Psoas muscle (tissue), 8 donors: ENCODE results near the gene KDM2B. TPM values are rescaled to one million over a fixed set of nuclear protein-coding genes. Genes with fewer than 3 reads are reported as not detected.

Source experiments
- ATAC-seq, 4 donors: fragments of 200-7000 bp; cut with Tn5 transposase; one replicate each; pipeline ENCODE4 v1.9.1; 2020; ENCODE audit warnings: moderate library complexity in 3 of 4, mild to moderate bottlenecking in 2 of 4
- DNase-seq, 2 donors: peaks; one replicate each; pipeline ENCODE4 v3.0.0-alpha.2; 2020
- H3K27ac ChIP-seq: fragments of 200-600 bp; one replicate; pipeline ENCODE4 v1.8.0; 2022
- H3K27me3 ChIP-seq, 3 donors: fragments of 200-600 bp in 1 of 3; one replicate each; pipeline versions ENCODE4 v1.6.1 to v1.8.0; 2013 to 2022; ENCODE audit warnings: low read length in 2 of 3, mild to moderate bottlenecking in 2 of 3, moderate library complexity in 1 of 3; ENCODE audit not compliant: insufficient read depth in 3 of 3
- H3K36me3 ChIP-seq, 2 donors: fragments of 200-600 bp in 1 of 2; one replicate each; pipeline versions ENCODE4 v1.6.1 to v1.8.0; 2013 to 2022; ENCODE audit warnings: low read depth in 1 of 2, mild to moderate bottlenecking in 1 of 2, moderate library complexity in 1 of 2; ENCODE audit not compliant: insufficient read depth in 1 of 2
- H3K4me1 ChIP-seq: fragments of 200-600 bp; one replicate; pipeline ENCODE4 v1.8.0; 2022
- H3K4me3 ChIP-seq: fragments of 200-600 bp; one replicate; pipeline ENCODE4 v1.8.0; 2022; ENCODE audit warnings: mild to moderate bottlenecking
- H3K9me3 ChIP-seq: fragments of 200-600 bp; one replicate; pipeline ENCODE4 v1.8.0; 2022
- CTCF ChIP-seq: fragments of 200-600 bp; IDR thresholded peaks from one replicate; pipeline ENCODE4 v1.8.0; 2022; ENCODE audit warnings: antibody characterized with exemption
- WGBS, 3 donors: extraction: QIAGEN DNeasy Blood & Tissue Kit; methylation state at CpG; one replicate each; pipeline versions ENCODE4 v1.1.6 to v1.1.7; 2013; 5-methylcytosine and 5-hydroxymethylcytosine counted together
- intact Hi-C, 2 donors: fragments of 100-400 bp; cut with DNase I; formaldehyde crosslinking; loops; one replicate each; pipeline versions ENCODE4 v1.11.0 to v1.14.2; 2022
- polyA plus RNA-seq, 3 donors: library from polyadenylated mRNA; stranded (reverse); fragments of 200-250 nt; gene quantifications; one replicate each; pipeline ENCODE4 v1.2.3, GENCODE V29; 2013
- total RNA-seq, 4 donors: library from RNA; stranded (reverse); fragmentation: NEBNext Ultra II Directional in 2 of 4; extraction: Animal tissue kit (Norgen Biotek cat#: 25700) in 2 of 4; gene quantifications; one replicate each; pipeline versions ENCODE4 v1.2.1 to v1.2.4, GENCODE V29; 2021 to 2023
- donor health status: healthy with polysubstance abuse.
- donor health status: DM: no; HTN: no; CAD: no; lungs with moderate emphysema.
- donor health status: Bipolar disorder and iron deficiency.
- donor health status: healthy.
- donor health status: DM: yes; HTN: yes; CAD: no.
- donor health status: DM: no; HTN: no; CAD: no.
- donor health status: DM: no; HTN: no; CAD: no.
- donor health status: DM: yes; HTN: yes; CAD: no.

Gene KDM2B
- total and polyA plus RNA-seq, 7 donors: 6.3 to 11.5 (median 9.9) TPM

- TF ChIP-seq CTCF: no peak
- Histone ChIP-seq H3K36me3 (peaks cover 0 to 35% of the 10 kb centered on the region in 2 donors), H3K4me3 (no peak overlapping the region), H3K27me3 (no peaks in the 10 kb centered on the region), H3K27ac (no peak overlapping the region), H3K9me3 (no peaks in the 10 kb centered on the region), H3K4me1 (peaks cover 4% of the 10 kb centered on the region)
- WGBS, 3 donors: 49 to 67% (median 52%) methylated on average over 3 of the region's 3 CpGs
- DNase-seq (no peak), ATAC-seq (no peak)
- intact Hi-C loops: no loop called here
Measured at GRCh38 chr12:121505513-121505912, 75.3 kb downstream of the KDM2B start.

- no peak for TF ChIP-seq CTCF
- ATAC-seq (no peak), DNase-seq (no peak)
- H3K4me1 ChIP-seq: peaks cover 13% of the 10 kb centered on the region
- H3K27me3 ChIP-seq: no peaks in the 10 kb centered on the region
- H3K27ac ChIP-seq: no peak overlapping the region
- intact Hi-C loops: loop anchor here in 1 of 2 donors (5.0 kb wide), 1 partner anchor 178 kb away; no protein-coding TSS in a partner anchor
- no peaks in the 10 kb centered on the region for H3K9me3 ChIP-seq
- 81 to 93% (median 82%) methylated on average over 13 of the region's 13 CpGs for WGBS, 3 donors
- H3K36me3 ChIP-seq: peaks cover 0 to 26% of the 10 kb centered on the region in 2 donors
- no peak overlapping the region for H3K4me3 ChIP-seq
Measured at GRCh38 chr12:121504505-121504904, 76.3 kb downstream of the KDM2B start.

GRCh38 chr12:121503395-121503794, 77.4 kb downstream of the KDM2B start:
- TF ChIP-seq CTCF: no peak
- intact Hi-C loops: loop anchor here in 1 of 2 donors (5.0 kb wide), 1 partner anchor 179 kb away; no protein-coding TSS in a partner anchor
- Histone ChIP-seq H3K36me3 (peaks cover 0 to 15% of the 10 kb centered on the region in 2 donors), H3K27ac (no peak overlapping the region), H3K27me3 (no peaks in the 10 kb centered on the region), H3K4me3 (no peak overlapping the region), H3K9me3 (no peaks in the 10 kb centered on the region), H3K4me1 (peaks cover 13% of the 10 kb centered on the region)
- 95 to 98% (median 95%) methylated on average over 1 of the region's 1 CpG for WGBS, 3 donors
- ATAC-seq (no peak), DNase-seq (no peak)

GRCh38 chr12:121501946-121502345, 78.9 kb downstream of the KDM2B start:
- Histone ChIP-seq H3K9me3 (no peaks in the 10 kb centered on the region), H3K4me1 (peaks cover 13% of the 10 kb centered on the region), H3K4me3 (no peak overlapping the region), H3K27ac (peak overlapping the region; percentile 21), H3K27me3 (no peaks in the 10 kb centered on the region), H3K36me3 (peaks cover 0 to 4% of the 10 kb centered on the region in 2 donors)
- intact Hi-C loops: loop anchor here in 1 of 2 donors (5.0 kb wide), 1 partner anchor 180 kb away; no protein-coding TSS in a partner anchor
- 39 to 62% (median 42%) methylated on average over 9 of the region's 9 CpGs for WGBS, 3 donors
- DNase-seq: no peak
- TF ChIP-seq CTCF: no peak
- peak in 2 of 4 donors; percentile 20 to 35 for ATAC-seq
